Measurements from ENCODE around the gene KPNB1.
"Not testable (repeated sequence)": the region's sequence is repeated elsewhere in the genome, so short reads cannot be mapped to it uniquely, and the experiment has no call there.

The KPNB1 gene

GRCh38 chr17:47682727-47683126, 33.0 kb downstream of the KPNB1 start:
- not testable (repeated sequence) for DNase-seq

DNA sequence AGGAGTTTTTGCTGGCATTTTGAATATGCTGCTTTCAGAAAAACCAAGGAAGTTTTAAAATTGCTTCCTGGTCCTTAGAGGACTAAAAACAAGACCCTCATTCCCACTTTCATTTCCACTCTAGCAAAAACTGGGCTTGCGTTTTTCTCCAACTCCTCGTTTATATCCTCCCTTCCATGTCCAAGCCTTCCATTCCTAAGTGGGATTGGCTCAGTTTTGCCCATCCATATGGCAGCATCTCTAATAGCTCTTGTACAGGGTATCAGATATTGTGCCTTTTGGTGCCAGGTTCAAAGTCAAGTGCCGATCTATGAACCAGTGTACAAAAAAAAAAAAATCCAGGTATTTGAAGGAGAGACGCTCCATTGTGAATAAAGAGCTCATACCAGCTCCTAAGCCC, 34.3 kb downstream of the KPNB1 start:
- DNase-seq, result no peak

- no peak for DNase-seq
Observed at GRCh38 chr17:47684535-47685193, 34.9 kb downstream of the KPNB1 start.

GRCh38 chr17:47685556-47686275, 36.0 kb downstream of the KPNB1 start:
- no peak for DNase-seq

- no peak for DNase-seq
Observed at GRCh38 chr17:47686276-47686635, 36.5 kb downstream of the KPNB1 start.

DNA sequence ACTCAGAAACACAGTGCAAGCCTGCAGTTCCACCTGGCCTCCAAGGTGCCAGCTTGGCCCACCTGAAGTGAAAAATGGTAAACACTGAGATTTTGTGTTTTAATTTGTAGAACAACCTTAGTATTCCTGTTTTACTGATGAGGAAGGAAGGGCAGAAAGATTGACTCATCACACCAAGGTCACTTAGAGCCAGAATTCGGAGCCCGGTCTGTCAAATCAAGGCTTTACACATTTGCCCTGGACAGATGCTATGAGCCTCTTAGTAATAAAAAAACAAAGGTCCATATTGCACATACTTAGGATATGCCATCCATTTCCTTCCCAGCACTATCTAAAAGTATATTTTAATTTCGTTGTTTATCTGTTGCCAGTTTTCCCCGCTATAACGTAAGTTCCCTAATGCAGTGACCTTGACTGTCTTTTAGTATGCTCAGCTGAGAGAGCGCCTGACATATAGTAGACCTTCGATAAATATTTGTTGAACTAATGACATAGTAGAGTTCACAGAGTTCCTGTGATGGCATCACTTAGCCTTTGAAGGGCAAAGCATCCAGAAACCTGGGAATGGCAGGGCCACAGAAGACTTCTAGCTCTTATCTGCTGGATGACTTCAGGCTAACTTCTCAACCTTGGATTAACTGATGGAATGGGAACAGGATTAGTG, 37.1 kb downstream of the KPNB1 start:
- DNase-seq, result no peak

GRCh38 chr17:47687328-47687690, 37.6 kb downstream of the KPNB1 start:
- no peak for DNase-seq

- no peak for DNase-seq
Observed at GRCh38 chr17:47687748-47688147, 38.0 kb downstream of the KPNB1 start.

DNA sequence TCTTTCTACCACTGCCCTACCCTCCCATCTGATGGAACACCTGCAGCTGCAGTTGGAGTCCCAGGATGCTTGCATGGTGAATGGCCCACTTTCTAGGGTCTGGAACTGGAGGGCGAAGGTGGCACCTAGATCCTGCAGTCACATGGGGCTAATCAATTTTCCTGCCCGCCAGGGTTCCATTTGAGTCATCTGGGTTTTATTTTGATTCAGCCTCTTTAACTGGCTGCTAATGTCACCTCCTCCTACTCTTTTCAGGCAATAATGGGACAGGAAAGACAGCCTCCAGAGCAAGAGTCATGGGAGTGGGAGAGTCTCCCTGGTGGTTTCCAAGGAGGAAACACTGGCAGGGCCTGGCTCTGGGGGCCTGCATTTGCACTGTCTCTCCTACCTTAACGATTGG, 40.4 kb downstream of the KPNB1 start:
- no peak for DNase-seq

DNA sequence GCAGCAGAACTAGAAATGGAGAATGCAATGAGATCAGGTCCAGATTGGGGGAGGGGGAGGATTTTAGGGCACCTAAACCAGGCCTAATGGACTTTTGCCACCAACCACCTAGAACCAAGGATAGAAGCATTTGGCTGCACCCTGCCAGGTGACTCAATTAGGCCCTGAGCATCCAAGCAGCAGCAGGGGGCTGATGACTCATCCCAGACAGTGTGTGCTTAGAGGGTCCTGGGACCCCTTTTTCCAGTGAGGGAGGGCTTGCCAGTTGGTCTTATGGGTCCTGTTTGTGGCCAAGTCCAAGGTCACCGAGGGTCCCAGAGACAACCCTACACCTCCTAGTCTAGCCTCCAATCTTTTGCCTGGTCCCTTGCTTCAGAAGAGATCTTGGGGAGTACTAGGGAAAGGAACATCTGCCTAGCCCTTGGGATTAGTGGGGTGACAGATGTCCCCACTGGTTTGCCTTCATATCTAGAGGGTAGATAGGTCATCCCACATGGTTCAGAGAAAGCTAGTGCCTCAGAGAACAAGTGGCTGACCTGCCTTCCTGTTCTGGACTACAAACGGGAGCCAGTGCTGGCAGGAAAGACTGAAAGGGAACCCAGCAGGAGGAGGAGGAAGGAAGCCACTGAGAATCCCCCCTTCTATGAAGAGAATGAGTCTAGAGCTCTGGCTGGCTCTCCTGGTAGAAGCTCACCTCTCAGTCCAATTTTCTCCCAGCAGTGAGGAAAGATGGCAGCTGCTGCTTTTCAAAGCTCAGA, 42.6 kb downstream of the KPNB1 start:
- peak in 1 of 2 experiments; percentile 31 for DNase-seq

DNA sequence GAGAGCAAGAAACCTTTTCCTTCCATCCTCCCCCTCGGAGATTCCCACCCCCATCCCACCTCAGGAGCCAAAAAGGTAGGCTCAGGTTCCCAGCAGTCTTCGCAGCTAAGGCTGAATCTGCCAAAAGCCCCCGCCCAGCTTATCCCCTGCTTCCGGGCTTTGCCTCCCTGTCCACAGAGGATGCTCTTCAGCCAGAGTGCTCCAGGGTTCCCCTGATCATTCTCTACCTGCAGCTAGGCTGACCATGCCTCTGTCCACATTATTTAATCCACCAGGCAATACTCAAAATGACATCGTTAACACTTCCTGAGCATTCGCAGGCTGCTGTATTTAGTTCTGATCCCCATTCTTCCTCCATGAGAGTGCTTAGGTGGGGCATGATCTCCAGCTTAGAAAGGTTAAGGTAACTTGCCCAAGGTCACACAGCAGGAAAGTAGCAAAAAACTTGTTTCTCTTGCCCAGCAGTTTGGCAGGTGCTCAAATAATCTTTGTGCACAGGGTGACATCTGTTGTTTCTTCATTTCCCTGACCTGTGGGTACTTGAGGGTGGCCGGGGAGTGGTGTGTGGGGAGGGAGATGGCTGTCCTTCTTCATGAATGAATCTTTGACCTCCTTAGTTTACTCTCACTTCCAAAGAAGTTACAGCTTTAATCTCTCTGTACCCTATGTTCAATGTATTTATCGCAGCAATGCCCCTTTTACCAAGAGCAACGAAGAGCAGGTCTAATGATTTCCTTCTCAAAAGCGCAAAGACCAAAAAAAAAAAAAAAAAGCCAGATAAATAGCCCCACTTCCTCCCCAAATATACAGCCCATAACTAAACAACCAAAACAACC, 43.4 kb downstream of the KPNB1 start:
- peak in 1 of 2 experiments; percentile 66 for DNase-seq

DNA sequence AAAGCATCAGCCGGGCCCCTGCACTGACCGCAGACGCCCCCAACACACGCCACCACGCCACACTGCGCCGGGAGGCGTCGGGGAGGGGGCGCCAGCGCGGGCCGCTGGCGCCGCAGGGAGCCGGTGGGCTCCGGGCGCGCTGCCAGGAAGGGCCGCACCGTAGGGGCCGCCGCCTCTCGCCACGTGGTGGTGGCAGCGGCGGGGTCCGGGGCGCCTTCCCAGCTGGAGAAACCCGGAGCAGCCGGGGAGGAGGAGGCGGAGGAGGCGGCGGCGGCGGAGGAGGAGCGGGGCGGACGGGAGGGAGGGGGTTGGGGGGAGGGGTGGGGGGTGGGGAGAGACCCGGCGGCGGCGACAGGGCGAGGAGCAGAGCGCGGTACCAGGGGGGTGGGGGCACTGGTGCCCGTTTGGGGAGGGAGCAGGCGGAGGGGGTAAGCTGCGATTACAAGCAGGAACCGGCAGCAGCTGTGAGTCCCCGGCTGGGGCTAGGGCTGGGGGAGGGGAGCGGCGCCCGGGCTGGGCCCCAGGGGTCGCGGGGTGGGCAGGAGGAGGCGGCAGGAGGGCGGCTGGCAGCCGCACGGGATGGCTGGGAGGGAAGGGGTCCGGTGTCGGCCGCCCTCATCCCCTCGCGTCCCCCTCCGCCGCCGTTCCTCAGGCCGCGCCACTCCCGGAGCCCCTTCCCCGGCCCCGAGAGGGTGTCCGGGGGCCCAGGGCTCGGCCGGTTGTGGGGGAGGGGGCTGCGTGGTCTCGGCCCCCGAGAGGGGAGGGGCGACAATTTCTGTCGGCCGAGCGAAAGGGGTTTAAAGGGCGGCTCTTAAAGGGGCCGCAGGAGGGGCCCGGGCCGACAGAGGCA, 44.2 kb downstream of the KPNB1 start, which contains the start of gene TBKBP1:
Gene TBKBP1 (plus strand): TSS at position 431 of the 850 bp plus-strand sequence. CDS start 1,952 bp downstream, outside the sequence.
- DNase-seq, result peak; percentile 81 to 85

DNA sequence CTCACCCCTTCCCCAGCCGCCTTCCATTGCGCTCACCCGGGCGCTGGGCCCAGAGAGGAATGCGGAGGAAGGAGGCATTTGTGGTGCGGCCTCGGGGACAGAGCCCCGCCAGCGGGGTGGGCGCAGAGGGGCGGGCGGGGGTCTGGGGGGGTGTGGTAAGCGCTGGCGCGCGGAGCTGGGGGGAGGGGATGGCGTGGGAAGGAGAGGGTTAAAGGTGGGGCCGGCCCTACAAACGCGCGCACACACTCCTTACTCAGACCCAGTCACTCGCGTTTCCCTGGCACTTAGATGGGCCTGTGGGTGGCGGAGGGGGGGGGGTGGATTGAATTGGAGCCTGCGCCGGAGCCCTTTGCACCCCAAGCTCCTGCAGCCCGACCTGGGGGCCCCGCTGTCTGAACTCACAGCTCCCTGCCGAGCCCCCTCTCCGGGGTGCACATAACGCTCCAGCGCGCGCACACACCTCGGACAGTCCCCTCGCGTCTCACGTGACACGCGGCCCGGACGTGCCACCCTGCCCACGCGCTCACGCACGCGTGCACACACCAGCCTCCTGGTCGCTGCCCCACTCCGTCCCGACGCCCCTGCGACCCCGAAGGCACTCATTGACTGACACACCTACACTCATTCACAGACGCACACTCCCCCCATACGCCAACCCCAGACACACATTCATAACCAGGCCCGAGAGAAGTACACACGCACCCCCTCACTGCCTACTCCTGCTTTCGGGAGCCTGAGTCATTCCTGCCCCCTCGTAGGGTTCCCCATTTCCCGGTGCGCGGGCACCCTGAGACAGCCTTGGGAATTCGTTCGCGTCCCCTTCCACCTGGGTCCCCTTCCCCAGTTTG, 45.1 kb downstream of the KPNB1 start:
- DNase-seq, result peak; percentile 94

DNA sequence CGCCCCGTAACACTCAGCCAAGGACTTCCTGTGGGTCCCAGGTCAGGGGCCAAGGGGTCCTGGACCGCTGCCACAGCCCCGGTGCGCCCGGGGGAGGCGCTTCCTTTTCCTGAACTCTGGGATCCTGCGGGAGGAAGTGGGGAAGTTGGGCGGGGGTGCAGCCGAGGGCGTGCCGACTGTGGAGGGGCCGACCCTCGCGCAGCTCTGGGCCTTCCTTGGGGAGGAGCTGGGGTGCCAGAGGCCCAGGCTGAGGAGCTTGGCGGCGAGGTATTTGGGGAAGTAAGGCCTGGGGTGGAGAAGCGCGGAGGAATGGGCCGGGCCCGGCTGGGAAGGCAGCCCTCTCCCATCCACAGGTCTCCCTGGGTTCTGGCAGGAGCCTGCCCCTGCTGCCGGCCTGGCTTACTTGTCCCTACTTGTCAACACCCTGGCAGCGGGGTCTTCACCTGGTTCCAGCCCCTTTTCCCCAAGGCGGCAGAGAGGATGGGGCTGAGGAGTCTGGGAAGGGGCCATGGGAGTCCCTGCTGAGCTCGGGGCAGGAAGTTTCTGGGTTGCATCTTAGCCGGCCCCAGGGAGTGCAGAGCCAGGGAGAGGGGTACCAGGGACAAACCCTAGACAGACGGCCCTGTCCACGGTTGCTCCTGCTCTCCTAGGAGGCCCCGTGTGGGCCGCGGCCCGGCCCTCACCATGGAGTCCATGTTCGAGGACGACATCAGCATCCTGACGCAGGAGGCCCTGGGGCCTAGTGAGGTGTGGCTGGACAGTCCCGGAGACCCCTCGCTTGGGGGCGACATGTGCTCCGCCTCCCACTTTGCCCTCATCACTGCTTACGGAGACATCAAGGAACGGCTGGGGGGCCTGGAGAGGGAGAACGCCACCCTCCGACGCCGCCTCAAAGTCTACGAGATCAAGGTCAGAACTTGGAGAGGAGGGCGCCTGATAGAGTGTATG, 46.0 kb downstream of the KPNB1 start:
- peak; percentile 98 for DNase-seq

DNA sequence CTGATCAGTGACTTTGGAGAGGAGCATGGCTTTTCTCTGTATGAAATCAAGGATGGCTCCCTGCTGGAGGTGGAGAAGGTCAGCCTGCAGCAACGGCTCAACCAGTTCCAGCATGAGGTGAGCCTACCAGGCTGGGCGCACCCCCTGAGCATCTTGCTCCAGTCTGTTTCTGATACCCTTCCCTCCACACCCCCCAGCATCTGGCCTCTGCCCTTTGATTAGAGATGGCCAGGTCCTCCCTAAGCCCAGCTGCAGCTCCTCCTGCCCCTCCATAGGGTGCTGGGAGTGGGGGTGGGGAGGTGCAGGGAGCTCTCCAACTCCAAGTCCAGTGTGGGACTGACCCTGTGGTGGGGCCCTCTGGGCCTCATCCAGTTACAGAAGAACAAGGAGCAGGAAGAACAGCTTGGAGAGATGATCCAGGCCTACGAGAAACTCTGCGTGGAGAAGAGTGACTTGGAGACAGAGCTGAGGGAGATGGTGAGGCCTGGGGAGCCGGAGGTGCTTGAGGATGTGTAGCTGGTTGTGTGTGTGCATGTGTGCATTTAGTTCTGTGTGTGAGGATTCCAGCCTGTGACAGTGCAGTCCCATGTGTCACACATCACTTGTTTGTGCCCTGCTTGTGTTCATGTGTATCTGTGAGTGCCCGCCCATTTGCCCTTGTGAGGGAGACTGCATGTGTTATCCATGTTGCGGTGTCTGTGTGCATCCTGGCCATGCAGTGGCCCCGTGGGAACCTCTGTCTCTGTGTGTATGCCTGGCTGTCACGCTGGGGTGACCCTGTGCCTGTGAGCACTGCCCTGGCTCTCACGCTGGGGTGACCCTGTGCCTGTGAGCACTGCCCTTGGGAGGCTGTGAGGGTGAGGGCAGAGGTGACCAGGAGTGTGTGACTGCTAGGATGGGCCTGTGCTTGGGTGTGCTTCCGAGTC, 47.3 kb downstream of the KPNB1 start:
- DNase-seq, result no peak

DNA sequence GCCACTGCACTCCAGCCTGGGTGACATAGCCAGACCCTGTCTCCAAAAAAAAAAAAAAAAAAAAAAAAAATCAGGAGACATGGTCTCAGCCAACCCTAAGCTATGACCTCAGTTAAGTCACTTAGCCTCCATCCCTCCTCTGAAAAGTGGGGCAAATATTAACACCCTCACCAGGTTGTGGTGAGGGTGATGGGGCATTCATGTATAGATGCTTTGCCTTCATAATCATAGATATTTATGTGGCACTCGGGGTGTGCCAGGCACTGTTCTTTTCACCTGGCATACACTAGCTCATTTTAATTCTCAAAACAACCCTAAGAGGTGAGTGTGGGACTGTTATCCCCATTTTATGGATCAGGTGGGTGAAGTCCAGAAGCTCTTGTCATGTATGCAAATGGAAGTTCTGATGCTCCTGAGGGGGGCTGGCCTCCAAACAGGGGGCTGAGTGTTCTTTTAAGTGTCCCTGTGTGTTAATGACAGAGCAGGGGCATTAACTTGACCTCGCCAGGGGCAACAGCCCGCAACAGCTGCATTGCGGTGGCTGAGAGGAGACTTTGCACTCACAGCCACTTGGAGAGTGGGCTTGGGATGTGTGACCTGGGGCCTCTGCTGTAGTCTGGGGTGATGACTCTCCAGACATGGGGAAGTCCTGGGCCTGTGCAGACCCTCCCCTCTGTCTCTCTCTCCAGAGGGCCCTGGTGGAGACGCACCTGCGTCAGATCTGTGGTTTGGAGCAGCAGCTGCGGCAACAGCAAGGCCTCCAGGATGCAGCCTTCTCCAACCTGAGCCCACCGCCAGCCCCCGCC, 48.4 kb downstream of the KPNB1 start:
- DNase-seq, result no peak

All from Kasumi-1 (cell line).